Measurements from ENCODE around the gene PLEKHM3. TPM values are rescaled to one million over a fixed set of nuclear protein-coding genes. Genes with fewer than 3 reads are reported as not detected.

PLEKHM3 gene
- total and polyA plus RNA-seq, 2 donors (not counting 3 experiments of a cell fraction or from before 2014, with no cell fraction given): 3.1 to 9.1 TPM

DNA sequence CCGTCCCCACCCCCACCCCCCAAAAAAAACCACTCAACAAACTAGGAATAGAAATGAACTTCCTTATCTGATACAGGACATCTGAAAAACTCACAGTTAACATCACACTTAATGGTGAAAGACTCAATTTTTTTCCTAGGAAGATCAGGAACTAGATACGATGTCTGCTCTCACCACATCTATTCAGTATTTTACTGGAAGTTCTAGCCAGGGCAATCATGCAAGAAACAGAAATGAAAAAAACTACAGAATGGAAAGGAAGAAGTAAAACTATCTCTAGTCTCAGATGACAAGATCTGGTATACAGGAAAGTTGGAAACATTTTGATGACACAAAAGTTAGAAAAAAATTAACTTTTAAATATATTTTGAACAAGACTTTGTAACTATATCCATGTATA, 141.2 kb downstream of the PLEKHM3 start:
- H3K36me3 ChIP-seq (ENCODE audit: control insufficient read depth in 2 of 2, extremely low read depth in 1 of 2, insufficient read depth in 2 of 2, low read length in 2 of 2): no peaks in the 10 kb centered on the region
- dilution Hi-C loops (cut with MboI; ENCODE audit: extremely low pct_ligation_motif_present, low sequenced_read_pairs): no loop called here
- BruUV-seq (replicated peaks): no TSS peak
- H3K4me2 ChIP-seq (ENCODE audit: insufficient read depth, low read length): no peak overlapping the region
- H3K27ac ChIP-seq (ENCODE audit: insufficient read depth, low read depth, low read length): no peak overlapping the region
- FAIRE-seq (no peak), DNase-seq (ENCODE audit: low read depth, low spot score) (no peak)
- no peak overlapping the region for H3K9ac ChIP-seq (replicated peaks; ENCODE audit: extremely low read depth, insufficient read depth, low read length)
- H3K9me1 ChIP-seq (replicated peaks; ENCODE audit: control insufficient read depth, extremely low read depth, insufficient read depth, low read length): no peaks in the 10 kb centered on the region
- TF ChIP-seq POLR2AphosphoS5 (IDR thresholded peaks at IDR 0.05; ENCODE audit: insufficient read depth, low read depth, low read length) (no peak), GATA2 (IDR thresholded peaks at IDR 0.05; ENCODE audit: insufficient read depth, insufficient read length, low read depth, low read length) (no peak), FOS (IDR thresholded peaks at IDR 0.05; ENCODE audit: borderline replicate concordance, insufficient read depth, low read length) (no peak), MYC (IDR thresholded peaks at IDR 0.05; ENCODE audit: low read depth, low read length) (no peak), EZH2 (IDR thresholded peaks at IDR 0.05; ENCODE audit: borderline replicate concordance, low read depth, low read length, severe bottlenecking) (no peak), POLR2A (IDR thresholded peaks at IDR 0.05; ENCODE audit: low read depth, low read length) (no peak), JUN (IDR thresholded peaks at IDR 0.05; ENCODE audit: borderline replicate concordance, insufficient read depth, insufficient read length, low read depth) (no peak)
- TF ChIP-seq, protein P1, sequence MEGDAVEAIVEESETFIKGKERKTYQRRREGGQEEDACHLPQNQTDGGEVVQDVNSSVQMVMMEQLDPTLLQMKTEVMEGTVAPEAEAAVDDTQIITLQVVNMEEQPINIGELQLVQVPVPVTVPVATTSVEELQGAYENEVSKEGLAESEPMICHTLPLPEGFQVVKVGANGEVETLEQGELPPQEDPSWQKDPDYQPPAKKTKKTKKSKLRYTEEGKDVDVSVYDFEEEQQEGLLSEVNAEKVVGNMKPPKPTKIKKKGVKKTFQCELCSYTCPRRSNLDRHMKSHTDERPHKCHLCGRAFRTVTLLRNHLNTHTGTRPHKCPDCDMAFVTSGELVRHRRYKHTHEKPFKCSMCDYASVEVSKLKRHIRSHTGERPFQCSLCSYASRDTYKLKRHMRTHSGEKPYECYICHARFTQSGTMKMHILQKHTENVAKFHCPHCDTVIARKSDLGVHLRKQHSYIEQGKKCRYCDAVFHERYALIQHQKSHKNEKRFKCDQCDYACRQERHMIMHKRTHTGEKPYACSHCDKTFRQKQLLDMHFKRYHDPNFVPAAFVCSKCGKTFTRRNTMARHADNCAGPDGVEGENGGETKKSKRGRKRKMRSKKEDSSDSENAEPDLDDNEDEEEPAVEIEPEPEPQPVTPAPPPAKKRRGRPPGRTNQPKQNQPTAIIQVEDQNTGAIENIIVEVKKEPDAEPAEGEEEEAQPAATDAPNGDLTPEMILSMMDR (IDR thresholded peaks at IDR 0.05; ENCODE audit: extremely low read depth in 1 of 2, insufficient read depth in 1 of 2, low read depth in 1 of 2, low read length in 2 of 2): no peak
- TF ChIP-seq, protein P2, sequence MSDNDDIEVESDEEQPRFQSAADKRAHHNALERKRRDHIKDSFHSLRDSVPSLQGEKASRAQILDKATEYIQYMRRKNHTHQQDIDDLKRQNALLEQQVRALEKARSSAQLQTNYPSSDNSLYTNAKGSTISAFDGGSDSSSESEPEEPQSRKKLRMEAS (IDR thresholded peaks at IDR 0.05; ENCODE audit: insufficient read depth, insufficient read length): no peak
- H3K79me2 ChIP-seq (ENCODE audit: control insufficient read depth, insufficient read depth, low read length): no peaks in the 10 kb centered on the region
- peaks cover 4% of the 10 kb centered on the region for H3K4me1 ChIP-seq (ENCODE audit: control insufficient read depth, extremely low read depth, insufficient read depth, low read length)
- POLR2A ChIA-PET: no interaction called here
- CTCF ChIA-PET: interaction anchor here (1.0 kb wide), 1 partner anchor 156 kb away, joined by 3 read pairs; no protein-coding TSS in a partner anchor
- no peaks in the 10 kb centered on the region for H4K20me1 ChIP-seq (replicated peaks; ENCODE audit: control insufficient read depth, extremely low read depth, insufficient read depth, low read length)
- no peak overlapping the region for H3K4me3 ChIP-seq (replicated peaks in 1 of 3; ENCODE audit: insufficient read depth in 1 of 3, low read depth in 1 of 3, low read length in 3 of 3)
- H3K9me3 ChIP-seq (replicated peaks; ENCODE audit: control insufficient read depth, insufficient read depth, low read length): no peaks in the 10 kb centered on the region
- intact Hi-C loops (cut with micrococcal nuclease): no loop called here
- H3K27me3 ChIP-seq (ENCODE audit: control insufficient read depth in 2 of 2, insufficient read depth in 2 of 2, low read length in 2 of 2): no peaks in the 10 kb centered on the region
- H2AFZ ChIP-seq (ENCODE audit: low read depth, low read length): no peak overlapping the region
